Neural progenitor cell (in vitro differentiated cells): ENCODE results near the gene NEURL1B. TPM values are rescaled to one million over a fixed set of nuclear protein-coding genes. Genes with fewer than 3 reads are reported as not detected.
A peak's percentile ranks its signal among the peaks of the same experiment; 100 is the strongest.

ENCODE experiments used
- DNase-seq: peaks from one replicate; pipeline ENCODE4 v3.0.0-alpha.2; 2016; ENCODE audit warnings: low spot score
- H2AFZ ChIP-seq: fragments of 200-600 bp; sonication (generic); replicated peaks from 2 replicates; pipeline ENCODE4 v1.6.1; 2016; ENCODE audit warnings: antibody characterized with exemption
- H3F3A ChIP-seq: fragments of 200-600 bp; sonication (generic); 2 replicates; pipeline ENCODE4 v1.6.1; 2016; ENCODE audit warnings: antibody characterized with exemption, low read depth
- H3K27ac ChIP-seq: fragments of 200-600 bp; sonication (generic); 2 replicates; pipeline ENCODE4 v1.5.1; 2016; ENCODE audit warnings: mild to moderate bottlenecking
- H3K27me3 ChIP-seq: fragments of 200-600 bp; sonication (generic); 2 replicates; pipeline ENCODE4 v1.6.1; 2016; ENCODE audit warnings: mild to moderate bottlenecking, moderate library complexity
- H3K36me3 ChIP-seq: fragments of 200-600 bp; sonication (generic); 2 replicates; pipeline ENCODE4 v1.5.1; 2016
- H3K4me1 ChIP-seq: fragments of 200-600 bp; sonication (generic); 2 replicates; pipeline ENCODE4 v1.6.1; 2016; ENCODE audit warnings: mixed run types
- H3K4me2 ChIP-seq: fragments of 200-600 bp; sonication (generic); 2 replicates; pipeline ENCODE4 v1.6.1; 2016
- H3K4me3 ChIP-seq: fragments of 200-600 bp; sonication (generic); 2 replicates; pipeline ENCODE4 v1.5.1; 2016
- H3K79me2 ChIP-seq: fragments of 200-600 bp; sonication (generic); 2 replicates; pipeline ENCODE4 v1.6.1; 2016; ENCODE audit warnings: low read depth
- H3K9ac ChIP-seq: fragments of 200-600 bp; sonication (generic); 2 replicates; pipeline ENCODE4 v1.6.1; 2016
- H3K9me3 ChIP-seq: fragments of 200-600 bp; sonication (generic); 2 replicates; pipeline ENCODE4 v1.5.1; 2016; ENCODE audit warnings: low read depth
- H4K20me1 ChIP-seq: fragments of 200-600 bp; sonication (generic); 2 replicates; pipeline ENCODE4 v1.6.1; 2016; ENCODE audit warnings: low read depth
- H3K27ac Mint-ChIP-seq: 3 replicates; pipeline ENCODE4 v1.8.0; 2021; ENCODE audit warnings: mixed read lengths
- H3K27me3 Mint-ChIP-seq: 2 replicates; pipeline ENCODE4 v1.8.0; 2022; ENCODE audit warnings: low read depth, mild to moderate bottlenecking, inconsistent platforms, moderate library complexity, mixed read lengths; ENCODE audit not compliant: insufficient read depth
- H3K36me3 Mint-ChIP-seq: 3 replicates; pipeline ENCODE4 v1.8.0; 2021; ENCODE audit warnings: mixed read lengths
- H3K4me1 Mint-ChIP-seq: 3 replicates; pipeline ENCODE4 v1.8.0; 2021; ENCODE audit warnings: mixed read lengths
- H3K4me3 Mint-ChIP-seq: 3 replicates; pipeline ENCODE4 v1.8.0; 2021; ENCODE audit warnings: mild to moderate bottlenecking, moderate library complexity, mixed read lengths
- H3K9me3 Mint-ChIP-seq: 3 replicates; pipeline ENCODE4 v1.8.0; 2020; ENCODE audit warnings: mixed read lengths
- EZH2 ChIP-seq: fragments of 200-600 bp; sonication (generic); IDR thresholded peaks from 2 replicates; pipeline ENCODE4 v1.6.1; 2017; ENCODE audit warnings: antibody characterized with exemption, mild to moderate bottlenecking, moderate library complexity
- EZH2phosphoT487 ChIP-seq: fragments of 200-600 bp; sonication (generic); IDR thresholded peaks from 2 replicates; pipeline ENCODE4 v1.6.1; 2017; ENCODE audit warnings: antibody characterized with exemption
- total RNA-seq: library from RNA; depleted of rRNA; stranded (reverse); fragments of >200 nt; gene quantifications from 2 replicates; pipeline ENCODE4 v1.2.3, GENCODE V29; 2015; ENCODE audit warnings: low replicate concordance
- TF ChIP-seq, protein P1 (sequence below): fragments of 200-600 bp; sonication (generic); IDR thresholded peaks from 2 replicates; pipeline ENCODE4 v1.5.1; 2017; ENCODE audit warnings: antibody characterized with exemption, mild to moderate bottlenecking

Gene NEURL1B
- total RNA-seq, 1 donor from 2014 or later = 12.1 TPM

DNA sequence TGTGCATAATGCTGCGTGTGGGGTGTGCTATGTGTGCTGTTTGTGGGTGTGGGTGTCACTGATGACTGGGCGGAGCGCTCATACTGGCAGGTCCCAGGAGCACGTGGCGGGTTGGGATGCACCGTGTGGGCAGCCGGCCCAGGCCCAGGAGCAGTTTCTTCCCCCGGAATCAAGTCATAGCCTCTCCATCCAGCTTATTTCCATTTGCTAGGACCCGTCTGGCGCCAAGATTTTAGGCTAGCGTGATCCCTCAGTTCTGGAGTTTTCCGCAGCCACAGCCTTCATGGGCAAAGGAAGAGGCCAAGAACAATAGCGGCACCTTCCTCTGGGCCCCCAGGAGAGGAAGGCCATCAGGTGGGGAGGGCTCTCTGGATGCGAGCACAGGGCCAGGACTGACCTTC, 43.3 kb upstream of the NEURL1B start:
- Histone ChIP-seq H3K4me3 (no peak overlapping the region), H4K20me1 (no peaks in the 10 kb centered on the region), H3K4me2 (no peak overlapping the region), H3K27me3 (no peaks in the 10 kb centered on the region), H3K9me3 (no peaks in the 10 kb centered on the region), H3K9ac (no peak overlapping the region), H2AFZ (no peak overlapping the region), H3K4me1 (peaks cover 13% of the 10 kb centered on the region), H3K27ac (no peak overlapping the region), H3F3A (no peaks in the 10 kb centered on the region), H3K79me2 (no peaks in the 10 kb centered on the region), H3K36me3 (no peaks in the 10 kb centered on the region)
- H3K27ac Mint-ChIP-seq = peak overlapping the region; percentile 63
- peaks cover 16% of the 10 kb centered on the region for H3K27me3 Mint-ChIP-seq
- TF ChIP-seq, protein P1, sequence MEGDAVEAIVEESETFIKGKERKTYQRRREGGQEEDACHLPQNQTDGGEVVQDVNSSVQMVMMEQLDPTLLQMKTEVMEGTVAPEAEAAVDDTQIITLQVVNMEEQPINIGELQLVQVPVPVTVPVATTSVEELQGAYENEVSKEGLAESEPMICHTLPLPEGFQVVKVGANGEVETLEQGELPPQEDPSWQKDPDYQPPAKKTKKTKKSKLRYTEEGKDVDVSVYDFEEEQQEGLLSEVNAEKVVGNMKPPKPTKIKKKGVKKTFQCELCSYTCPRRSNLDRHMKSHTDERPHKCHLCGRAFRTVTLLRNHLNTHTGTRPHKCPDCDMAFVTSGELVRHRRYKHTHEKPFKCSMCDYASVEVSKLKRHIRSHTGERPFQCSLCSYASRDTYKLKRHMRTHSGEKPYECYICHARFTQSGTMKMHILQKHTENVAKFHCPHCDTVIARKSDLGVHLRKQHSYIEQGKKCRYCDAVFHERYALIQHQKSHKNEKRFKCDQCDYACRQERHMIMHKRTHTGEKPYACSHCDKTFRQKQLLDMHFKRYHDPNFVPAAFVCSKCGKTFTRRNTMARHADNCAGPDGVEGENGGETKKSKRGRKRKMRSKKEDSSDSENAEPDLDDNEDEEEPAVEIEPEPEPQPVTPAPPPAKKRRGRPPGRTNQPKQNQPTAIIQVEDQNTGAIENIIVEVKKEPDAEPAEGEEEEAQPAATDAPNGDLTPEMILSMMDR = no peak
- no peak for TF ChIP-seq EZH2
- TF ChIP-seq EZH2phosphoT487 = no peak
- no peaks in the 10 kb centered on the region for H3K9me3 Mint-ChIP-seq
- peaks cover 30% of the 10 kb centered on the region for H3K4me1 Mint-ChIP-seq
- no peak overlapping the region for H3K4me3 Mint-ChIP-seq
- H3K36me3 Mint-ChIP-seq = no peaks in the 10 kb centered on the region
- no peak for DNase-seq

DNA sequence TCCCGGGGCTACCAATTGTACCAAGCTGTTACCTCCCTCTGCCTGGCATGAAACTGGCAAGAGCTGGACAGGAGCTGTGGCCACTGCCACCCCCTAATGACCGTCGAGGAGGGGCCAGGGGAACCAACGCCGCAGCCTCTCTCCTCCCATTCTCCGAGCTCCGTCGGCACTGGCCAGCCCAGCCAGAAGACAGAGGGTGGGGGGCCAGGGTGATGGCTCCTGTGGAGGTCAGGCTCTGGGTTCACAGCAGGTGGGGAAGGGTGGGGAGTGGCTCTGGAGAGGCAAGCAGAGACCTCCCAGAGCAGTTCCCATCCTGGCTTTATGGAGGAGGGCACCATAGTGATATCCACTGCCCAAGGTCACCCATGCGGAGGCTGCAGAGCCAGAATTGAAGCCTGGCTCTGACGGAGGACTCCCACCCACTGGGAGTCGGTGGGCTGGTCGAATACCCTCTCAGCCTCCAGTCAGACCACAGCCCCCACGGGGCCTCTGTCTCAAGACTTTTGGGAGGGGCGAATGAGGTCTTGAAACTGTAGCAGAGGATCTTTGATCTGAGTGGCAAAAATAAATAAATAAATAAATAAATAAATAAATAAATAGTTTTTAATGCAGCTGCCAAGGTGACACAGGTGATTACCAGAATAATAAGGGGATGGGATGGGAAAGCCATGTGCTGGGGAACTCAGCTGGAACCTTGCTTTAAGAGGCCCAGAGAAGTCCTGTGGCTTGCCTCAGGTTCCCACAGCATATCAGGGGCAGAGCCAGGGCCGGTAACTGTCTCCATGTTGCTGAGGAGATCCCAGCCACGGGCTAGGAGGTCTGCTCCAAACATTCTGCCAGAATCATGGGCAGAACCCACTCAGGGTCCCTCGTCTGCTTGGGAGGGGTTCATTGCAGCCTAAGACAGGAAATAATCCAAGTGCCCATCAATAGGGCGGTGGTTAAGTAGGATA, 42.5 kb upstream of the NEURL1B start:
- H3K4me3 Mint-ChIP-seq = no peak overlapping the region
- Histone ChIP-seq H3K4me1 (peaks cover 21% of the 10 kb centered on the region), H3K9ac (no peak overlapping the region), H3K4me2 (no peak overlapping the region), H3K79me2 (no peaks in the 10 kb centered on the region), H3F3A (peaks cover 6% of the 10 kb centered on the region), H3K4me3 (no peak overlapping the region), H2AFZ (no peak overlapping the region), H3K36me3 (no peaks in the 10 kb centered on the region), H3K27ac (no peak overlapping the region), H3K27me3 (no peaks in the 10 kb centered on the region), H3K9me3 (no peaks in the 10 kb centered on the region), H4K20me1 (no peaks in the 10 kb centered on the region)
- no peaks in the 10 kb centered on the region for H3K36me3 Mint-ChIP-seq
- peaks cover 36% of the 10 kb centered on the region for H3K4me1 Mint-ChIP-seq
- H3K27me3 Mint-ChIP-seq = peaks cover 13% of the 10 kb centered on the region
- no peaks in the 10 kb centered on the region for H3K9me3 Mint-ChIP-seq
- H3K27ac Mint-ChIP-seq = no peak overlapping the region
- no peak for DNase-seq
- TF ChIP-seq EZH2phosphoT487 (no peak), EZH2 (no peak)
- TF ChIP-seq, protein P1 = no peak

DNA sequence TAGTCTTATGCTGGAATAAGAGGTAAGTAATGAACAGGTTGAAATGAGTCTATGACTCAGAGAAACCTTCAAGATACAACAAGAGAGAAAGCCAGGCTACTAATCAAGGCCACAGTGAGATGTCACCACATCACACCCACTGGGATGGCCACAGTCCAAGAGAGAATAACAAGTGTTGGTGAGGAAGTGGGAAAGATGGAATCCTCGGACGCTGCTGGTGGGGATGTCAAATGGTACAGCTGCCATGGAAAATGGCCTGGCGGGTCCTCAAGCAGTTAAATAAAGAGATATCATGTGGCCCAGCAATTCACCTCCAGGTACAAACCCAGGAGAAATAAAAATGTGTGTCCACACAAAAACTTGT, 41.9 kb upstream of the NEURL1B start:
- H3K36me3 ChIP-seq = no peaks in the 10 kb centered on the region
- no peak for DNase-seq
- H3K4me3 ChIP-seq = no peak overlapping the region
- no peak overlapping the region for H3K9ac ChIP-seq
- H3K27ac Mint-ChIP-seq = no peak overlapping the region
- H3K4me2 ChIP-seq = no peak overlapping the region
- H3K4me1 Mint-ChIP-seq = peaks cover 40% of the 10 kb centered on the region
- peaks cover 27% of the 10 kb centered on the region for H3K4me1 ChIP-seq
- no peaks in the 10 kb centered on the region for H3K27me3 ChIP-seq
- H3F3A ChIP-seq = peaks cover 7% of the 10 kb centered on the region
- TF ChIP-seq, protein P1 = no peak
- TF ChIP-seq EZH2phosphoT487 = no peak
- no peak for TF ChIP-seq EZH2
- H3K27me3 Mint-ChIP-seq = peaks cover 13% of the 10 kb centered on the region
- peaks cover 2% of the 10 kb centered on the region for H3K9me3 Mint-ChIP-seq
- H3K4me3 Mint-ChIP-seq = no peak overlapping the region
- H3K36me3 Mint-ChIP-seq = no peaks in the 10 kb centered on the region
- no peaks in the 10 kb centered on the region for H3K9me3 ChIP-seq
- H3K27ac ChIP-seq = no peak overlapping the region
- no peaks in the 10 kb centered on the region for H4K20me1 ChIP-seq
- H2AFZ ChIP-seq = no peak overlapping the region
- H3K79me2 ChIP-seq = no peaks in the 10 kb centered on the region
